ENCODE data around the gene FGFBP2.

DNA sequence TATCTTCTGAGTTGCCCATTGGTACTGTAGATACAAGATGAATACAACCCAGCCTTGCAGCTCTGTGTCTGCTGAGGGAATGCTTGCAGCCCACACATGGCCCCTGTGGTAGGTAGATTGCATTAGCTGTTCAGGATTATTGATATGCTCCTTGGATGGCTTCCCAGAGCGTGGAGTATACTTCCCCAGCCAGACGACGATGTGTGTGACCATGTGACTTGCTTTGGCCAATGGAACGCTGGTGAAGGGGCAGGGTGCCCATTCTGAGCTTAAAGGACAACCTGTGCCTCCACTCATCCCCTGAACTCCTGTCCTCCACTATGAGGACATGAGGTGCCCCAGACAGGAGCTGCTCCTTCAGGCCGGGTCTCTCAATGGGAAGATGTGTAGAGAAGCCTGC lies 23.9 kb upstream of the FGFBP2 start:
- no peak for TF ChIP-seq POLR2AphosphoS5 (IDR thresholded peaks at IDR 0.05)
- TF ChIP-seq, protein P1, sequence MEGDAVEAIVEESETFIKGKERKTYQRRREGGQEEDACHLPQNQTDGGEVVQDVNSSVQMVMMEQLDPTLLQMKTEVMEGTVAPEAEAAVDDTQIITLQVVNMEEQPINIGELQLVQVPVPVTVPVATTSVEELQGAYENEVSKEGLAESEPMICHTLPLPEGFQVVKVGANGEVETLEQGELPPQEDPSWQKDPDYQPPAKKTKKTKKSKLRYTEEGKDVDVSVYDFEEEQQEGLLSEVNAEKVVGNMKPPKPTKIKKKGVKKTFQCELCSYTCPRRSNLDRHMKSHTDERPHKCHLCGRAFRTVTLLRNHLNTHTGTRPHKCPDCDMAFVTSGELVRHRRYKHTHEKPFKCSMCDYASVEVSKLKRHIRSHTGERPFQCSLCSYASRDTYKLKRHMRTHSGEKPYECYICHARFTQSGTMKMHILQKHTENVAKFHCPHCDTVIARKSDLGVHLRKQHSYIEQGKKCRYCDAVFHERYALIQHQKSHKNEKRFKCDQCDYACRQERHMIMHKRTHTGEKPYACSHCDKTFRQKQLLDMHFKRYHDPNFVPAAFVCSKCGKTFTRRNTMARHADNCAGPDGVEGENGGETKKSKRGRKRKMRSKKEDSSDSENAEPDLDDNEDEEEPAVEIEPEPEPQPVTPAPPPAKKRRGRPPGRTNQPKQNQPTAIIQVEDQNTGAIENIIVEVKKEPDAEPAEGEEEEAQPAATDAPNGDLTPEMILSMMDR (IDR thresholded peaks at IDR 0.05): no peak
- no peak for TF ChIP-seq POLR2A (IDR thresholded peaks at IDR 0.05)
